ENCODE measurements around the gene BSG.

BSG gene

GRCh38 chr19:572140-572742, at the start of gene BSG:
Gene BSG, plus strand, starts transcription at chr19:572596. Its CDS starts 39 bp downstream, at chr19:572635.
- DNase-seq, result peak; percentile 92

- DNase-seq, result no peak
Observed at GRCh38 chr19:522726-523125, 49.7 kb upstream of the BSG start.

GRCh38 chr19:524062-524674, 48.2 kb upstream of the BSG start:
- DNase-seq, result peak; percentile 6

GRCh38 chr19:525029-525428, 47.4 kb upstream of the BSG start:
- DNase-seq, result no peak

GRCh38 chr19:525857-526419, 46.5 kb upstream of the BSG start:
- DNase-seq, result no peak

GRCh38 chr19:530134-531008, 42.0 kb upstream of the BSG start:
- no peak for DNase-seq

GRCh38 chr19:531009-531752, 41.2 kb upstream of the BSG start:
- peak; percentile 64 for DNase-seq

GRCh38 chr19:531753-532560, 40.4 kb upstream of the BSG start, which contains the start of gene CDC34:
Gene CDC34, plus strand, starts transcription at chr19:531760. Its CDS starts 172 bp downstream, at chr19:531932.
- DNase-seq, result no peak

DNA sequence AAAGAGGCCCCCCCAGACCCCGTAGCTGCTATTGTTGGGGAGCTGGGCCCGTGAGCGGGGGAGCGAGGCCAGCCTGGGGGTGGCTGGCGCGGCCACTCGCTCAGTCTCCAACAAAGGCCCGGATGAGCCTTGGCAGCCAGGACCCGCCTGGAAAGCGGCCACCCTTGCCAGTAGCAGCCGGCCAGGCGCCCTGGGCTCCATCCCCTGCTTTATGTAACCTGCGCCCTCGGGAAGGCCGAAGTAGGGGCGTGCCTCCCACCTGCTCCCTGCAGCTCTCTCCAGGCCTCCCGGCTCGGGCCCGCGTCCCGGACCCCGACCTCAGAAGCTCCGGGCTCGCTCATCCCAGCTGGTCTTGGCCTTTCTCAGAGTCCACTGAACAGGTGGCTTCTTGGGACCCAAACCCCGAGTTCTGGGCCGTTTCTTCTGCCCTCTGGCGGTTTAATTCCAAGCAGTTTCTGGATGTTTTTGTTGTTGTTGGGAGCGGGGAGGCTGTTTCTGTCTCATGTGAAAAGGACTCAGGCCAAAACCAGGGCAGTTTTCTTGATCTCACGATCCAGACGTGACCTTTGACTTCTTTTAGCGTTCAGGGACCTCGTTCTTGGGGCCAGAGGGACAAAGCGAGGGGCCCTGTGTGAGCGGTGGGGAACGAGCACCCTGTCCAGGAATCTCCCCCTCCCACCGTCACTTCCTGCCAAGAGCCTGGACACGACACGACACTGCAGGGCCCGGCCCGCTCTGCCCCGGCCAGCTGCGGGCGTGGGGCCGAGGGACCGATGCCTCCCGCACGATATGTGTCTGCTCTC, 39.6 kb upstream of the BSG start:
- DNase-seq, result peak; percentile 21

DNA sequence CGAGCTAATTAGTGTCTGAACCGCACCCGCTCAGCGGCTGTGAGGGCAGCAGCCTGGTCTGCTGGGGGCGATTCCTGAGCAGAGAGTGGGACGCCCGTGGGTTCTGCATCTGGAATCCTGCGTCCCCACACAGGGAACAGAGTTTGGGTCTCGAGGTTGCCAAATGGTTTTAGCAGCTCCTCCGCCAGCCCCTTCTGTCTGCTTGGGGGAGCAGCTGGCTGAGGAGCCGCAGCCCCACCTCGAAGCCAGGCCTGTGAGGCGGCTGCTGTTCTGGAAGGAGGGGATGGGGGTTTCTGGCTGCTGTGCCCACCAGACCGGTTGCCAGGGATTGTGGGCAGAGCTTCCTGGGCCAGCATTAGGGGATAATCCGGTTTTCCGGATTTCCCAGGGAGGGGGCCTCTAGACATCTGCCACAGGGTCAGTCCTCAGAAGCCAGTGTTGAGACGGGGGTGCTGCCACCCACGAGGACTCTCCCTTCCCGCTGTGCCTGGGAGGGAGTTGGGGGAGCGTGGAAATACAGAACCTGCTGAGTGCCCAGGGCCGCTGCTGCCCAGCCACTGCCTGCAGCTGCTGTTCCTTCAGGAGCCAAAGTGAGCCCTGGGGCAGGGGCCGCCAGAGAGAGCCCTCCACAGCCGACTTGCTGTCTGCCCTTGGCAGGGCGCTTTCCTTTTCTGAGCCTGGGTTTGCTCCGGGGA, 38.9 kb upstream of the BSG start:
- no peak for DNase-seq

DNA sequence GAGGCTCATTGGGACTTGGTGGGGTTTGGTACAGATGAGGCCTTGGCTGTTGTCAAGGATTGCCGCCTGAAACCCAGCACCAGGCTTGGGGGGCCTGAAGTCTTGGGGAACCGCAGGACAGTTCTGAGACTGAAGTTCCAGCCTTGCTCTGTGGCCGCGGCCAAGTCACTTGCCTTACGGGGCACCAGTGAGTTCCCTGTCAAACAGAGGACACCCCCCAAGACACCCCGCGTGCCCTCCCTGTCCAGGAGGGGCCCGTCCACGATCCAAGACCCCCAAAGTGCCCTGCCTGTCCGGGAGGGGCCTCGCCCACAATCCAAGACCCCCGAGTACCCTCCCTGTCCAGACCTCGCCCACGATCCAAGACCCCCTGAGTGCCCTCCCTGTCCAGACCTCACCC, 38.3 kb upstream of the BSG start:
- DNase-seq, result no peak

DNA sequence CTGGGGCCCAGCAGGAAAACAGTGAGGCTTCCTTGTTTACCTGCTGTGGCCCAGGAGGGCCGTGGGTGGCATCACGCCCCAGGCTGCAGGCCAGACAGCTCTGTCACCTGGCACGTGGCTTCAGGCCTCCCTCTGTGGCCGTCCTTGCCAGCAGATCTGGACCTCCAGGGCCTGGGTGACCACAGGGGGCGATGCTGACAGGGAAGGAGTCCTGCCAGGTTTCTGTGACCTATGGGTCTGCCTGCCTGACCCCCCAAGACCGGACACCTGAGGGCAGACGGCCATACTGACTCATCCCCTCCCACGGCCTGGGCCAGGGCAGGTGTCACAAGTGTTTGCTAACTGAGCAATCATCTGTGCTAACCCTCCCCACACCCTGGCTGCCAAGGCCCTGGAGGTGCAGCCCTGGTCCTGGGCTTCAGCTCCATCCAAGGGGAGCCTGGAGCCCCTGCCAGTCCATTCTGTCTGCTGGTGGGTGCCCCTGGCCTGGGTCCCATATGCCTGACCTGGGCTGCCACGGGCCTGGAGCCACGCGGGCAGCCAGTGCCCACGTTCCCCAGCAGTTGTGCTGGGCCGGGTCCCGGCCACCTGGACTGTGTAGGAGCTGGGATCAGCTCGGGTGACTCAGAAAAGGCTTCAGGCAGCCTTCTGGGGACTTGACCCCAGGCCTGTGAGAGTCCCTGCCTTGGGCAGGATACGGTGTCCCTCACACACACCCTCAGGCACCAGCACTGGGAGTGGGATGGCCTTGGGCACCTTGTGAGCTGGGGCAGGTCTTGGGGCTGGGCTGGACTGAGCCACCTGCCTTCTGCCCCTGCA, 37.2 kb upstream of the BSG start:
- DNase-seq, result no peak

DNA sequence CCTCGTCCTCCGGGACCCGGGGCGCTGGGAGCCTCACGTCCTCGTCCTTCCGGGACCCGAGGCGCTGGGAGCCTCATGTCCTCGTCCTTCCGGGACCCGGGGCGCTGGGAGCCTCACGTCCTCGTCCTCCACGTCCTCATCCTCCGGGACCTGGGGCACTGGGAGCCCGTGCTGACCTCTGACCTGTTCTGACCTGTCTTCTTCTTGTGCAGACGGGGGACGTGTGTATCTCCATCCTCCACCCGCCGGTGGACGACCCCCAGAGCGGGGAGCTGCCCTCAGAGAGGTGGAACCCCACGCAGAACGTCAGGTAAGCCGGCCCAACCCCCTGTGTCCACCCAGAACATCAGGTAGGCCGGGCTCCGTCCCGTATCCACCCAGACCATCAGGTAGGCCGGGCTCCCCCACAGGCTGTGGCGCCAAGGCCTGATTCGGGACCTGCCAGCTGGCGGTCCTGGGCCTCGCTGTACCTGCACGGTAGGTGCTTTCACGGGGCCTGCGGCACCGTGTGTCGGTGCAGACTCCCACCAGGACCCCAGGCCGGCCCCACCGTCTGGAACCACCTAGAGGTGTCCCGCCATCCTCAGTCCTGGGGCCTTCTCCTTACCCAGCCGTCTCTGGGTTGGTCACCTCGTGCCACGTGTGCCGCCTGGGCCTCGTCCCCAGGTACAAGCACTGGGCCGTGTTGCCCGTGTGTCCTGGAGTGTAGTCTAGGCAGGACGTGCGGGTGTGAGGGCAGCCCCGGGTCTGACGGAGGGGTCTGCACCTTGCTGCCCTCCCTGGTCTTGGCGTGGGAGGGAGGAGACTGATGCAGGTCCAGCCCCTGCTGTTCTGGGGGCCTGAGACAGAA, 36.1 kb upstream of the BSG start:
- no peak for DNase-seq

DNA sequence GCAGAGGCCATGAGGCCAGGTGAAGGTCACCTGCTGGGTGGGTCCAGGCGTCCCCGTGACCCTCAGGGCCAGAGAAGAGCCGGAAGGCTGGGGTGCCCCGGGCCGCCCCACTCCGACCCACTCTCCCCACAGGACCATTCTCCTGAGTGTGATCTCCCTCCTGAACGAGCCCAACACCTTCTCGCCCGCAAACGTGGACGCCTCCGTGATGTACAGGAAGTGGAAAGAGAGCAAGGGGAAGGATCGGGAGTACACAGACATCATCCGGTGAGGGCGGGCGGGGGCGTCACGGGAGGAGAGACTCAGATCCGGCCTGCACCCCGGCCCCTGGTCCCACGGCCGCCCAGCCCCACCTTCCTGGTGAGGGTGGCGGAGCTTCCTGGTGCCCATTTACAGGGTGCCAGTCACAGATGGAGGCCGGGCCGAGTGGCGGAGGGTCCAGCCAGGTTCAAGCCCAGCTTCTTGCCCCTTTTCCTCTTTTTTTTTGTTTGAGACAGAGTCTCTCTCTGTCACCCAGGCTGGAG, 35.5 kb upstream of the BSG start:
- DNase-seq, result no peak

DNA sequence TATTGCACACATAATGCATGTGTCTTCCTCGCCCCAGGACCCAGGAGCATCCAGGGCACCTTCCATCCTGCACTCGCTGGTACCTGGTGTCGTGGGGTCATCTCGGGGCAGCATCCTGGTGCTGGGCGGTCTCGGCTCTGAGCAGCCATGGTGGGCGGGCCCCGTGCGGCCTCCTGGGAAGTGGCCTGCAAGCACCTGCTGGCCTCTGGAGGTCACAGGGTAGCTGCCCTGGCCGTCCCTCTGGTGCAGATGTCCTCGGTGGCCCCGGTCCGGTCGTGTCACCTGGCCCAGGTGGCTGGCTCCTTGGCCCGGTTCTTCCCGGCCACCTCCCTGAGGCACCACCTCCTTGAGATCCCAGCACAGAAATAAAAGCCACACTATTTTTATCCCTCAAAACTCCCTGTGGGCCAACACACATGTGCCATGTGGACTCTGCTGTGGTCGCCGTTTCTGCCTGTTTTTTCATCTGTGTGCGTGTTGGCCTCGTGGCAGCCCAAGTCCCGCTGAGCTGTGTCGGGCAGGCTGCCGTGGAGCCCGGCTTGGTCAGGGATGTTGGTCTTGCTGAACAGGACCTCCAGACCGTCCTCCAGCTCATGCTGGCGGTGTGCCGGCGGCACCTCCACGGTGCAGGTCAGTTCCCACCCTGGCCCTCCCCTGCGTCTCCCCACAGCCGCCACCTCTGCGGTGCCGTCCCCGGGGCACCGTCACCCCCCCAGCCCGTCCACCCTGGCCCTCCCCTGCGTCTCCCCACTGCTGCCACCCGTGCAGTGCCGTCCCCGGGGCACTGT, 33.6 kb upstream of the BSG start:
- DNase-seq, result no peak

DNA sequence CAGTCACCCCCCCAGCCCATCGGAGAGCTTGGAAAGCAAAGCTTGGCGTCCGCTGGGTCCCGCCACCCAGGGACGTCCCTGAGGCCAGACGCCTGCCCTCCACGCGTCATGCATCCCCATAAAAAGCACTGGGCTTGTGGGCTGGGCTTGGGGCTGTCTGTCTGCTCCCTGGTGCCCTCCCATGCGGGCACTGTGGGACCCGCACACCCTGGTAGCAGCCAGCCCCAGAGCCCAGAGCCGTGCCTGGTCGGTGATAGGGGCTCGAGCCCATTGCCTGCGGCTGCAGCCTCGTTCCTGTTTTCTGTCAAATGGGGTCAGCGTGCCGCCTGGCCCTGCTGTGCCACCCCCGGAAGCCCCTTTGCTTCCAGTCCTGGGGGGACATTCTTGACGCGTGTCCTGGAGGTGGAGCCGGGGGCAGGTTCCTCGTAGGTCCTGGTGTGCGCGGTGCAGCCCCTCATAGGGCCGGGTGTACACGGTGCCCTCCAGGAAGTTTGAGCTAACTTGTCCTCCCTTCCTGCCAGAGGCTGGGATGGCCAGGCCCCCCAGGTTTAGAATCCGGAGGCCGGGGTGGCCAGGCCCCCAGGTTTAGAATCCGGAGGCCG, 32.9 kb upstream of the BSG start:
- DNase-seq, result no peak

Measured in DMS79 (cell line).